Activated gamma-delta T cell (primary cell): ENCODE results near the gene ACSL4.

Experiments used
- DNase-seq: peaks from one replicate; lab custom pipeline; 2025; lab: John Stamatoyannopoulos, UW

Gene ACSL4

DNA sequence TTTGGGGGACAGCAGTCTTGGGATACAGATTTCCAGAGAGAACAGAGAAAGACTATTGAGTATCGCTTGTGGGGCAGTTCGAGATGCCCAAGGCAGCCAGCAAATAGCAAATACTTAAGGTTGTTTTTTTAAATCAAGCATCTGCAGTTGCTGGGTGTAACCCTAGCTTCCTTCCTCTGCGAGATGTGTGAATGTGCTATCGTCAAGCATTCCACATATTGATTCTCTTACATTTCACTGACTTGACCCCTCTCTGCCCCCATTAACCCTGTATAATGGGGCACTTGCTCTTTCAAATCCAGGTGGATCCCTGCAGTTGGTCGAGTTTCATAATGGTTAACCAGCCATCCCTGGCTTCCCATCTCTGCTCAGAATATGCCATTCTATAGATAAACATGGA, 131.6 kb downstream of the ACSL4 start:
- no peak for DNase-seq

DNA sequence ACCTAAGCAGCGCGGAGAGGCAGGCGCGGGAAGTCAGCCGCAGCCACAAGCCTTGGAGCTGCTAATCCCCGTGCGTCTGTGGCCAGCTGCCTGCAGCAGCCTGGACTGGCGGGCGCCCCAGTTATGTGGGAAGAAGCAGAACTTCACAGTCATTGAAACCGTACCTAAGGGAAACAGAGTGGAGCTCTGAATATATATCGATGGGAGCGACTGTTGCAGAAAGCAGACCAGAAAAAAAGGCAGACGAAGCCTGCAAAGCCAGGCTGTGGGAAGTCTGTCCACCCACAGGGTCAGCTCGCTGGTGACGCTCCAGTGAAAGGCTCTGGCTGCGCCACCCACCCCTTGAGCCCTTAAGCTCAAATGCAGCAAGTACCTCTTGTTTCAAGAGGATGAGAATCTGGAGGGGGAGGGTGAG, 132.8 kb downstream of the ACSL4 start:
- DNase-seq, result peak; percentile 6

DNA sequence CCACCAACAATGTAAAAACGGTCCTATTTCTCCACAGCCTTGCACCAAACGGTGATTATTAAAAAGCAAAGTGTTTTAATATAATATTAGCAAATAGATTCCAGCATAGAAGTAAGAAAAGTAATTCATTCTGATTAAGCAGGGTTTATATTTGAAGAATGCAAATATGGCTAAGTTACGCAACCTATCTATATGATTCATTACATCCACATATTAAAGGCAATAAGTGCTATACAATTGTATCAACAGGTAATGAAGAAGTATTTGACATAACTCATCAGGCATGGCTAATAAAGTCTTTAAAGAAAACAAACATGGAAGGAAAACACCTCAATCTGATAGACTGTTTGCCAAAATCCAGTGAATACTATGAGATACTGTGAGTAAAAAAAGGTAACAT, 137.0 kb downstream of the ACSL4 start:
- DNase-seq, result no peak
